HG03342 (cell line): ENCODE results near the gene FAM174C.
"Not testable (repeated sequence)": the region's sequence is repeated elsewhere in the genome, so short reads cannot be mapped to it uniquely, and the experiment has no call there.

Source experiments
- ATAC-seq: cut with Tn5 transposase; IDR thresholded peaks from one replicate; pipeline ENCODE4 v1.9.1; 2021; ENCODE audit warnings: mild to moderate bottlenecking, moderate library complexity; ENCODE audit not compliant: unreplicated experiment

Gene FAM174C

DNA sequence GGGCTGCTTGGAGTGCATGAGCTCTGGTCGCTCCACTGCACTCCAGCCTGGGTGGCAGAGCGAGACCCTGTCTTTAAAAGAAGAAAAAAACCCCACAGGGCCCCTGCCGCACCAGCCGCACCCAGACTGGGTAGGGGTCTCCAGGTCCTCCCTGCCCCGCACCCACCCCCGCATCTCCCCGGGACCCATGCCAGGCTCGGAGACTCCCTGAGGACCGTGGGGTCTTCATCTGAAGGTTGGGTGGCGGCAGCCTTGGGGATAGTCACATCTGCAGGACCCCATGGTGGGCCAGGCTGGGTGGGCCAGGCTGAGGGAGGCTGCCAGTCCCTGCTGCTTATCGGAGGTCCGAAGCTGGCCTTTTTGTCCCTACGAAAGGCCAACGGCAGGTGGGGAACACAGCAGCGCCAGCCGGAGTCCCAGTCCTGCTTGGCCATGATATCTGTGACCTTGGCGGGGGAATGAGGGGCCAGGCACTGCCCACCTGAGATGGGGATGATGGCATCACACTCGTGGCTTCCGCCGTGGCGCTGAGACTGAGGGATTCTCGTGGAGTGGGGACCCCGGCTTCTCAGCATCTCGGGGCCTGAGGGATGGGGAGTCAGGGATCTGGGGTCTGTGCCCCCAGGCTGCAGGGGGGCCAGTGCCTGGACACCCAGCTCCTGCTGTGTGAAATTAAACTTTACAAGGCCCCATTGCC, 21.4 kb downstream of the FAM174C start:
- no peak for ATAC-seq

- no peak for ATAC-seq
Measured at GRCh38 chr19:1298235-1298634, 22.9 kb downstream of the FAM174C start.

DNA sequence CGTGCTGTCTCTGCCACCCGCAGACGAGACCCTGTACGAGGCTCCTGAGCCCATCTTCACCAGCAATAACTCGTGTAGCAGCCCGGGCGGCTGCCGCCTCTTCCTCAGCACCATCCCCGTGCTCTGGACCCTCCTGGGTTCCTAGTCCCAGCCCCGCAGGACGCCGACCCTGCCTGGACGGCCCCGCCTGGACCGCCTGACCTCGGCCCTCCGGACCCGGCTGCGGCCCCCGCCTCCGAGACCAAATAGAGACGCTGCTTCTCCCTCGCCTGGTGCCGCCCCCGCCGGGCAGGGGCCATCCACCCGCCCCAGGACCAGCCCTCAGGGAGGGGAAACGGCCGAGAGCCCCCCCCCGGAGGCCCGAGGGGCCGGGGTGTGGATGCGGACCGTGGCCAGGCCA, 24.5 kb downstream of the FAM174C start:
- no peak for ATAC-seq

GRCh38 chr19:1300744-1301490, 25.6 kb downstream of the FAM174C start:
- ATAC-seq, result no peak

DNA sequence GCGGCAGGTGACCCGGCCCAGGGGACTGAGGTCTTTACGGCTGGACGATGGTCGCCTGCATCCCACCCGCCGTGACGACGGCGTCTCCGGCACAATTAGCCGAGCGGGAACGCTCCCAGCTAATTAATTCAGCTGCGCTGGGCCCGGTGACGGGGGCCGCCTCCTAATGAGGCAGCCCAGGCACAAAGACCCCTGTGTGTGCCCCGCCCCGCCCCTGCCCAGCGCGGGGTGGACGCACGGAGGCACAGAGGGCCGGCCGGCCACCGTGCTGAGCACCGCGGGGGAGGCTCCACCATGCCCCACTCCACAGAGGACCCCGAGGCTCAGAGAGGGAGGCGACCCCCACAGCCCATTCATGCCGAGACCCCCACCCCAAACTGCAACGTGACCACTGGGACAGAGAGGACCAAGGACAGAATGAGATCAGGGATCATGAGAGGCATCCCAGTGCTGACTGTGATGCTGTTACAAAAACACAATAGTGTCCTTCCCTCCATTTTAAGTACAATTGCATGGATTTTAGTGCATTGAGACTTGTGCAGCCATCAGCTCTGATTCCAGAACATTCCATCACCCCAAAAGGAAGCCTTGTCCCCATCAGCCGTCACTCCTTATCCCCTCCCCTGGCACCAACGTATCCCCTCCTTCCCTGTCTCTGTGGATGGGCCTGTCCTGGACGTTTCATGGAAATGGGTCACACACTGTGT, 27.4 kb downstream of the FAM174C start:
- ATAC-seq, result no peak

GRCh38 chr19:1304197-1304924, 29.0 kb downstream of the FAM174C start:
- ATAC-seq, result no peak

- ATAC-seq, result not testable (repeated sequence)
Measured at GRCh38 chr19:1305354-1305753, 30.0 kb downstream of the FAM174C start.

GRCh38 chr19:1307320-1307719, 32.0 kb downstream of the FAM174C start:
- ATAC-seq, result no peak

DNA sequence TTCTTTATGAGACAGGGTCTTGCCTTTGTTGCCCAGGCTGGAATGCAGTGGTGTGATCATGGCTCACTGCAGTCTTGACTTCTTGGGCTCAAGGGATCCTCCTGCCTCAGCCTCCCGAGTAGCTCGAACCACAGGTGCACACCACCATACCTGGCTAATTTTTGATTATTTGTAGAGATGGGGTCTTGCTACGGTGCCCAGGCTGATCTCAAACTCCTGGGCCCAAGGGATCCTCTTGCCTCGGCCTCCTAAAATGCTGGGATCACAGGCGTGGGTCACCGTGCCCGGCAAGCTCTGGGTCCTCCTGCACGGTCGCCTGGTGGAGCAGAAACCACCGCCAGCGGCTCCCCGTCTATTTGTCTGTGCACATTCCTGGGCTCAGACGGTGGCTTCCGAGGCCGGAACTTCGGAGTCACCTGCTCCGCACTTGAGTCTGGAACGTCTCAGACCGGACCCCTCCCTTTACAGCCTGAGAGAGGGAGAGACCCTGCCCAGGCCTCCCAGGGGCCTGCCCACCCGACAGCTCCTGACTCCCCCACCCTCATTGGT, 32.5 kb downstream of the FAM174C start:
- no peak for ATAC-seq

DNA sequence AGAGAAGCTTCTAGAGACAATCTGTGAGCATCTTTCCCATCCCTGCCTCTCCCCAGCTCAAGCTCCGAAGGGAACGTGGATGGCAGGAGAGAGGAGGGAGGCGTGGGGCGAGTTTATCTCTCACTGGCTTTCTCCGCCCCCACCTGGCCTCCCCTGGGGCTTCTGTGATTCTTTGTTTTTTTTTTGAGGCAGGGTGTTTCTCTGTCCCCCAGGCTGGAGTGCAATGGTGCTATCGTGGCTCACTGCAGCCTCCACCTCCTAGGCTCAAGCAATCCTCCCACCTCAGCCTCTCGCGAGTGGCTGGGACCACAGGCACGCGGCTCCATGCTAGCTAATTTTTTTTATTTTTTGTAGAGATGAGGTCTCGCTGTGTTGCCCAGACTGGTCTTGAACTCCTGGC, 33.4 kb downstream of the FAM174C start:
- no peak for ATAC-seq

DNA sequence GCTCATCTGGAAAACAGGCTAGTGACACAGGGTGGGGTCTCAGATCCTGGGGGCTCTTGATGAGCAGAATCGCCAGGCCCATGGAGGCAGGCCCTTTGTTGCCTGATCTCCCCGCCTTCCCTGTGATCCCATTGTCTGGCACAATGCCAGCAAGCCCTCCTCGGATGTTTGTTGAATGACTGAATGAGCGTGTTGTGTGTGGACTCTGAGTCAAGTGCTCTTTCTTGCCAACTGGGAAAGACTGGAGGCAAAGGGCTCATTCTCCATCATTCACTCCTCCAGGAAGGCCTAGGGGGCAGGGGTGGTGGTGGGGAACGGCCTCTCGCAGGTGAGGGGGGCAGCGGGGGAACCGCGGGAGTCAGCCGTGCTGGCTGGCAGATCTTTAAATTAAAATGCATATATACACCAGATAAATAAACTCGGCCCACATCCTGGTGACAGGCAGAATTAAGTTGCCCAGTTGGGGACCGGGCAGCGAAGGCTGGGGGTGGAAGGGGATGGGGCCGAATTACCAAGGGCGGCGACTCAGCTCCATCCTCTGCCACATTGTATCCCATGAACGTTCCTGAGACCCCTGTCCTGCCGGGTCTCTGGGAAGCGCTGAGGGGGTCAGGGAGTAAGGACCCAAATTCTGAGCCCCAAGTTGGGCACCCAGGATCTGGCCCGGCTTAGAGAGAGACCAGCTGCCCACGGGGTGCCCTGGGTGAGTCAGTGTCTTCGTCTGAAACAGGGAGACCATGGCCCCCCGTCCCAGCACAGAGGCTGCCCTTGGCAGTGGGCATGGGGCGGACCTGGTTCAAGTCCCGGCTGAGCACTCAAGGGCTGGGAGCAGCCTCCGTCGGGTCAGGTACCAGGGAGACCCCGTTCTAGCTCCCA, 34.9 kb downstream of the FAM174C start:
- no peak for ATAC-seq

GRCh38 chr19:1310853-1311180, 35.5 kb downstream of the FAM174C start:
- no peak for ATAC-seq

- no peak for ATAC-seq
Measured at GRCh38 chr19:1311543-1312091, 36.3 kb downstream of the FAM174C start.

DNA sequence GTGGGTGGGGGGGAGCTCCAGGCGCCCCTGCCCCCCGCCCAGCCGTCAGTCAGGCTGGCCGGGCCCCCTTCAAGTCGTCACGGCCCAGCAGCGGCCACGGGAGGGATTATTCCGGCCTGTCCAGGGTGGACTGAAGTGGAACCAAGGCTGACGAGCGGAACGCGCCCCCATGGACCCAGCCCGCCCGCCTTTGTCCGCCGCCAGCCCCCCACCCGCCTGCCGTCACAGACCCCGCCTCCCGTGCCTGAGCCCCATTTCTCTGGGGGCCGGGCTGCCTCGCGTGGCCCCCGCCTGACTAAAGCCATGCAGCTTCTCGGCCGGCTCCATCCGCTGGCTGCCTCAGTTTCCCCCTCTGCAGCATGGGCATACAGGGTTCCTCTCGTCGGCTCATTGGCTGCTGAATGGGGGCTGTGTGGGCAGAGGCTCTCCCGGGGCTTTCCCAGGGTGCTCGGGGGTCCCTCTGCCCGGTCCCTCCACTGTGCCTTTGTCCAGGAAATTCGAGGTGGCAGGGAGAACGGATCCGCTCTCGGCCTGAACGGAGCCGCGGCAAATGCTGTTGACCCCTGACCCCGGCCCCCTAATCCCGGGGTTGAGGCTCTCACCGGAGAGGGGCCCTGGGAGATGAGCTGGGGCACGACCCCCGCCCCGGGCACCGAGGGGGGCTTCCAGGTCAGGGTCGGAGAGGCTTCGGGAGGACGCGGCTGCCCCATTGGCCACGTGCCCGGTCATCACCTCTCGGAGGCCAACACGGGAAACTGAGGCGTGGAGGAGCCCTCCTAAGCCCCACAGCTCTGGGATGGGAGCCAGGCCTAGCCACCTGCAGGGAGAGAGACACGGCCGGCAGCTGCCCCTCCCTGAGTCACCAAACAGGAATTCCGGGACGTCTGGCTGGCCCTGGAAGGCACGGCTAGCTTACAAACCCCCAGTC, 37.7 kb downstream of the FAM174C start:
- ATAC-seq, result no peak

DNA sequence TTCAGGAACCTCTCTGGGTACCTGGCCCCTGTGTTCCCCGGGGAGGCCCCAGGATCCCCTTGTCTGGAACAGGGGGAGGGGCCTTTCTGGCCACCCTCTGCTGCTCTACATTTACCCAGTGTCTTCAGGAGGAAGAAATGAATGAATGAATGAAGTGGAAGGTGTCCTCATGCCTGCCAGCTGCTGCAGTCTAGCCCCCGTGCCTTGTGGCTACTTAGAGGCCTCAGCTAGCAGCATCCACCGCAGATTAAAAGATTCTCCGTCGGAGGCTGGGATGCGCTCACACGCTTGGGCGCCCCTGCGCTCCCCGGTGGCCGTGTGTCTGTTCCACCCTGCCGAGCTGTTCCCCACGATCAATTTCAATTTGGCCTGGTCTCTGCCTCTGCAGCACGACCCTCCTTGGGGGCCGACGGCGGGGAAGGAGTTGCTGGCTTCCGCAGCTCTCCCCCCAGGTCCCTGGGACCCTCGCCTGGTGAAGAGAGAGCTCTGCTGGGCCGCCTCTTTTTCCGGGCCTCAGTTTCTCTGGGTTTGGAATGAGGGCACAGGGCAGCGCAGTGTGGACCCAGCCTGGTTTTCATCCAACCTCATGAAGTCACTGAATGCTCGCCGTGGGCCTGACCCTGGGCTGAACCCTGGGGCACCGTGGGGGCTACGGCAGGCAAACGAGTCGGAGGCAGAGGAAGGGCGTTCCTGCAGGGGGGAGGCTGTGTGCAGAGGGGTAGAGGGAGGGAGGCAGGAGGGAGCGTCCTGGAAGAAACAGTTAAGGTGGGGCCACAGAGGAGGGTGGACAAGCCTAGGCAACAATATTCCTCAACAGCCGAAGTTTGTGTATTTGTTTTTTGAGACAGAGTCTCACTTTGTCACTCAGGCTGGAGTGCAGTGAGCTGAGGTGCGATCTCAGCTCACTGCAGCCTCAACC, 38.6 kb downstream of the FAM174C start:
- no peak for ATAC-seq

- ATAC-seq, result no peak
Measured at GRCh38 chr19:1315470-1316166, 40.3 kb downstream of the FAM174C start.

GRCh38 chr19:1316466-1316865, 41.1 kb downstream of the FAM174C start:
- ATAC-seq, result no peak
